GM19043 (cell line): ENCODE data around the gene DESI2.
A peak's percentile ranks its signal among the peaks of the same experiment; 100 is the strongest.

ENCODE experiments used
- ATAC-seq: cut with Tn5 transposase; IDR thresholded peaks from one replicate; pipeline ENCODE4 v1.9.1; 2021; ENCODE audit warnings: low read depth; ENCODE audit not compliant: unreplicated experiment

Gene DESI2

DNA sequence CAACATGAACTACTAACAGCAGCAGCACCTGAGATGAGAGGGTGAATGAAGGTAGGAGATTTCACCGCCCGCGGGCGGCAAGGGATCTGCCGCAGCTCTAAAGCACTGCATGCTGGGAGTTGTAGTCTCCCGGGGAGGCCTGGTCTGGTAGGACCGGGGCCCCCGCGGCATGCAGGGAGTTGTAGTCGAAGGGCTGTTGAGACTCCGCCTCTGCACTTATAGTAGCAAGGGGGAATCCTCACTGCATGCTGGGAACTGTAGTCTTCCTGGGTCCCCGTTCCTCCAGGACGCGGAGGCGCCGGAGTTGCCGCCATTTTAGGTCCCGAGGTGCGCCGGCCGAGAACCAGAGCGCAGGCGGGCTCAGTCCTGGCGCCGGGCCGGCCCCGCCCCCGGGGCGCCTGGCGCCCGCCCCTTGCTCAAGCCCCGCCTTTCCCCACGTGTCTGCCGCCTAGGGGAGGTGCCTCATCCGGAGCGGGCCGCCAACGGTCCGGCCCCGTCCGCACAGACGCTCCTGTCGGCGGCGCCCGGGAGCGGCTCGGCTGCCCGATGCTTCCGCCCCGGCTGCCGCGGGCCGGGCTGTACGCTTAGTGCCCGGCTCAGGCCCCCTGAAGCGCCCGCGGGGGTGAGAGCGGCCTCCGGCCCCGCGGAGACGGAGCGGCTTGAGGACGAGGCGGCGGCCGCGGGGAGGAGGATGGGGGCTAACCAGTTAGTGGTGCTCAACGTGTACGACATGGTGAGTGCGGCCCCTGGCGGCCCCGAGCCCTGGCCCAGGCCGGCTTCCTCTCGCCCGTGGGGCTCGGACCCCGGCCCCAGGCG lies at the start of gene DESI2:
TSS of gene DESI2 (plus strand) at position 504 of the 816 bp plus-strand sequence. CDS start at position 692, 188 bp downstream.
- peak; percentile 94 for ATAC-seq

GRCh38 chr1:244603498-244603897 lies 49.4 kb upstream of the DESI2 start:
- no peak for ATAC-seq

DNA sequence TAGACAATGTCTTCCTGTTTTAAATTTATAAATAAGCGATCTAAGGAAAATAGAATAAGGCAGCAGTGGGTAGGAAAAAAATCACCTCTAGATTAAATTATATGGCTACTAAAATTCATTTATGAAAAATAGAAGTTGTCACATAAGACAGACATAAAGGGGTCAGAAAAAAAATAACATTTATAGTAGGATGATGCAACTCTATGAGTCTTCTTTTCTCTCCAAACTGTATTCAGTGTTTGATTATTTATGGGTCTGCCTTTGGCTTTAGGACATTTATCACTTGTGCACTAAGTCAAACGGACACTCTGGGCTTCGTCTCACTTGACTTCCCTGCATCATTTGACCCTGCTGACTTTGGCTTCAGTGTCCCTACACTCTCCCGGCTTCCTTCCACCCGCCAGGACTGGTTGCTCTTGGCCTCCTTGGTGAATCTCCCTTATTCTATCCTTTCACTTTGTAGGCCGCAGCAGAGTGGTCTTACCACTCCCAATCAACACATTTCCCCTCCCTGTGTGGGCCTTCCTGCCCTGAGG lies 47.0 kb upstream of the DESI2 start:
- ATAC-seq: no peak

DNA sequence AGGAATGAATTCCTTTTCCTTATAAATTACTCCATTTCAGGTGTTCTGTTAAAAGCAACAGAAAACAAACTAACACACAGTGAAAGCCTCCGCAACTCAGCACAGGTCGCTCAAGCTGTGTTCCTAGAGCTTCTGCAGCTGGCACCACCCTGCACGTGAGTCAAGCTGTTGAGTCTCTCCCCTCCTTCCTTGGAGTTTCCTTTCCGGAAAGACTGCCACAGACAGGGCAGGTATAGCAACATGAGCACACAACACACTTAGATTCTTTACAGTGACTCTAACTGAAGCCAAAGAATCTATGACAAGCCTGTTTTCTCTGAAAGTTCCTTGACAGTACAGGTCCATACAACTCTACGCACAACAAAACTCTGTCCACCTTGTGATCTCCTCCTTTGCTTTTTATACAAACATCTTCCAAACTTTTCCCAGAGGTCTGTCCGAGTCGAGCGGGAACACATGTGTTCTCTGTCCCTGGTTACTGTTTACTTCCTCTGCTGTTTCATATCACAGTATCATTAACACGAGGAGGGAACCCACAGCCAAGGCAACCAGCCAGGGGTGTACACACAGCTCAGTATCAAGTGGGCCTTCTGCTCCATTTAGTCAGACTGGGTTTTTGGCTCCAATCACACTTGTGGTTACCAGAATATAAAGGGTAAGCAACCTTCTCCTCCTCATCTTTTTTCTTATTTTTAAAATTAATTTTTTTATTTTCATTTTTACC lies 38.7 kb upstream of the DESI2 start:
- ATAC-seq: no peak

DNA sequence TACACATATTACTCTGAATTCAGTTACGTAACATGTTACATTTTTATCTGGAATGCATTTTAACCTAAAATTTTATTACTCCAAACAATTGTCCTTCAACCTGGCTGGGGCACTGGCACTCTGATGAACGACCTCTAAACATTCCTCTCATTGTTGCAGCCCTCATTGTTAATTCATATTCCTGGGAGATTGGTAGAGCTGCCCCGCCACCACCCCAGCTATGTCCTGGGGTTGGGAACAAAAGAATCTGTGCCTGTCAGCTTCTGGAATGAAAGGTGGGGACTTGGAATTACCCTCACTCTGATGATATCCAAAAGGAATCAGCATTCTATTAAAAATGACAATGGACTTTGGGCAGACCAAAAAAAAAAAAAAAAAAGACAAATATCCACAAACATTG lies 38.0 kb upstream of the DESI2 start:
- no peak for ATAC-seq

DNA sequence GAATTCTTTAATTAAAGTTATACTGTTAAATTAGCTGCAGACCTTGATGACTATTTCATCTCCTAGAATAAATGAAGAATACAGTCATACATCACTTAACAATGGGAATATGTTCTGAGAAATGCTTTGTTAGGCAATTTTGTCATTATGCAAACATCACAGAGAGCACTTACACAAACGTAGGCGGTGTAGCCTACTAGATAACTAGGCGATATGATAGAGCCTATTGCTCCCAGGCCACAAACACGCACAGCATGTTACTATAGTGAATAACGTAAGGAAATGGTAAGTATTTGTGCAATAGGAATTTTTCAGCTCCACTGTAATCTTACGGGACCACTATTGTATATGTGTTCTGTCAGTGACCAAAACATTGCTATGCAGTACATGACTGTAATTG lies 37.6 kb upstream of the DESI2 start:
- no peak for ATAC-seq

- ATAC-seq: no peak
Observed at GRCh38 chr1:244626709-244627108, 26.2 kb upstream of the DESI2 start.

DNA sequence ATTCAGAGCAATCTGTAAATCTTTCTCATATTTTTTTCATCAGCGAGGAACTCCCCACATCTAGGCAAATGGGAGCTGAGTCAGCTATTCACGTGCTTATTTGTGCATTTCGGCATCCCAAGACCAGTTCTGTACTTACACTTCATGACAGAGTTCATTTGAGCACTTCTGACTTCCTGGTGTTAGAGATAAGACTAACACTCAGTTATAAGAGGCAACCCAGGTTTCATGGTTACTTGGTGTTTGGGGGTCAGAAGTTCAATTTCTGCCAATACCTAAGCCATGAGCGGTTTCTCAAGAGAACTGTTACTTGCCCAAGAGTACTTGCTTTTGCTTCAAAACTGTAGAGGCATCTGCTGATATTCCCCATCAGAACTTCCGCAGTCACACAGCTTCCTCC lies 24.1 kb upstream of the DESI2 start:
- no peak for ATAC-seq

DNA sequence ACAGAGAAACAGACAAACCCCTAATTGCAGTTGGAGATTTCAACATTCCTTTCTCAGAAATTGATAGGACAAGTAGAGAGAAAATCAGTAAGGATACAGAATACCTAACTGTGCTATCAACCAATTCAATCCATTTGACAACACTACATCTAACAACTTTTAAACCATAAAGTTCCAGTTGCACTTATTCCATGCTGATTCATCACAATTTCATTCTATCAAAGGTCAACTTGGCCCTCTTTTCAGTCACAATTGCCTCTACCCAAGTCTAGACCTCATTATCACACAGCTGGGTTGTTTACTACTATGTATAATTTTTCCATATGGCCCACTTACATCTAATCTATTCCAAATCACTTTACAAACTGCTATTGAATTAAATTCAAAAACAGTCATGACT lies 19.8 kb upstream of the DESI2 start:
- no peak for ATAC-seq

DNA sequence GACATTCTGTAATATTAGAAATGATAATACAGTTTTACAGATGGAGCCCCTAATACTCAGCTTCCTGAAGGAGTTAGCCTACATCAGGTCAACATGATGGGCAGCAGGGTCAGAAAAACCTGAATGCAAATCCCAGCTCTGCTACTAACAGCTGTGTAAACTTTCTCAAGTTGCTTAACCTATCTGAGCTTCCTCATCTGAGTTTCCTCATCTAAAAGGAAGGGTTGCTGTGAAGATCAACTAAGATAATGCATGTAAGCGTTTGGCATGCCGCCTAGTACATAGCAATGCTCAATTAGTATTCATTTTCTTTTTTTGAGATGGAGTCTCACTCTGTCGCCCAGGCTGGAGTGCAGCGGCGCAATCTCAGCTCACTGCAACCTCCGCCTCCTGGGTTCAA lies 18.4 kb upstream of the DESI2 start:
- ATAC-seq: no peak

- no peak for ATAC-seq
Observed at GRCh38 chr1:244636488-244637259, 16.3 kb upstream of the DESI2 start.

GRCh38 chr1:244639561-244639960 lies 13.4 kb upstream of the DESI2 start:
- ATAC-seq: no peak

GRCh38 chr1:244640917-244641316 lies 12.0 kb upstream of the DESI2 start:
- no peak for ATAC-seq

- ATAC-seq: no peak
Observed at GRCh38 chr1:244642526-244642925, 10.4 kb upstream of the DESI2 start.

- ATAC-seq: no peak
Observed at GRCh38 chr1:244642988-244643387, 9.9 kb upstream of the DESI2 start.

DNA sequence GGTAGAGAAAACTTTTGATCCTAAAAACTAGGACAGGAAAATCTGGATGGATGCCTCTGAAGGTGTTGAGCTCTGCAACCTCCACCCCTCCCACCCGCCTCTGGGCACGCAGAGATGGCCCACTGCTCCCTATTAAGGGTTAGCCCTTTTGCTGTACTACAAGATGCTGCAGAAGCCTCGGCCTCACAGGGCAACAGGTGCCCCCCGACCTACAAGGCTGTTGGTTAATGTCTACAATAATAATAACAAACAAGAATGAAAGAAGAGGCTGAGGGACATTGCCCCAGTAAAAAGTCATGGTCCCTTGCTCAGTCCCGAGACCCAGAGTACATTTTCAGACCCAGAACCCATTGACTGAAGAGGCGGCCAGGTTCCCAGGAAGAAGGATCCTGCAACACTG lies 7.5 kb upstream of the DESI2 start:
- no peak for ATAC-seq

DNA sequence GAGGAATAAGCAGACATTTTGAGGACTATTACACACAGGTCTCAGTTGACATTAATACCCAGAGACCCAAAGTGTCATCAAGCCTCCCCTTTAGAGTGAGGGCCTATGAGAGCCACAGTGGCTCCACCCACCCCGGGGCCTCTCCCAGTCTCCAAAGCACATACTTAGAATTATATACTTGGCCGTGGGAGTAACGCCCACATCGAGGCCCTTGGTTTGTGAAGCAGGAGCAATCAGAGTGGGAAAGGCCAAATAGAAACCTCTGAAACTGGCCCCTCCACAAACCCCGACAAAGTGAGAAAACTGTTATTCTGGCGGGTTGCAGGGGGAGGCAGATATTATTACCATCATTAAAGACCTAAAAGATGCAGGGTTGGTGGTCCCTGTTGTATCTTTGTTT lies 7.0 kb upstream of the DESI2 start:
- no peak for ATAC-seq

DNA sequence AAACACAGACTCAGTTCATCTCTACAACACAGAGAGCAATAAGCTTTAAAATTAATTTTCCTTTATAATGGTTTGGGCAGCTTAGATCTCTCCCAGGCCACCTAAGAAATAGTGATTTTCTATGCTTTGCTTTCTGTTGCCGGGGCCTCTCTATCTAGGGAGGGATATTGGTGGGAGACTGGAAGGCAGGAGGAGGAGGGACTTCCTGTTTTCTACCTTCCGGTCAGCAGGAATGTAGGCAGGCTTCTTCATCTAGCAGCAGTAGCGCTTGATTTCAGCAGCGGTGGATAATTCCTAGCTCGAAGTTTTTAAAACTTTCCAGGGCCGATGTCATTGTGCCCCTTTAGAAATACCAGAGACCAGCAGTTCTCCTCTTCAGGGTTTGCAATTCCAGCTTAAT lies 5.1 kb upstream of the DESI2 start:
- ATAC-seq: no peak

- no peak for ATAC-seq
Observed at GRCh38 chr1:244651956-244652622, 837 bp upstream of the DESI2 start.

- no peak for ATAC-seq
Observed at GRCh38 chr1:244653439-244654107, 647 bp downstream of the DESI2 start.
